ENCODE results near the gene LNX1. TPM values are rescaled to one million over a fixed set of nuclear protein-coding genes. Genes with fewer than 3 reads are reported as not detected.

The LNX1 gene
- total and polyA plus RNA-seq, 2 donors (not counting 1 experiment from before 2014, with no cell fraction given), result 0.48 to 1.3 TPM

GRCh38 chr4:53552711-53553110, 38.6 kb downstream of the LNX1 start:
- Histone ChIP-seq H3K27me3 (ENCODE audit: control insufficient read depth, insufficient read depth, low read length) (no peaks in the 10 kb centered on the region), H3K4me2 (ENCODE audit: extremely low read depth, insufficient read depth, low read length) (no peak overlapping the region), H3K4me1 (ENCODE audit: control insufficient read depth, extremely low read depth, insufficient read depth, low read length) (no peaks in the 10 kb centered on the region), H3K27ac (ENCODE audit: insufficient read depth, low read length) (no peak overlapping the region), H3K4me3 (replicated peaks in 1 of 4; ENCODE audit: control extremely low read depth in 1 of 4, insufficient read depth in 1 of 4, low read depth in 3 of 4, low read length in 4 of 4) (no peak overlapping the region), H2AFZ (ENCODE audit: low read length) (no peak overlapping the region), H3K36me3 (ENCODE audit: control insufficient read depth, insufficient read depth, low read length) (no peaks in the 10 kb centered on the region), H3K79me2 (ENCODE audit: control insufficient read depth, insufficient read depth, low read length) (no peaks in the 10 kb centered on the region), H3K9ac (ENCODE audit: insufficient read depth, low read length) (no peak overlapping the region), H4K20me1 (ENCODE audit: control insufficient read depth, extremely low read depth, insufficient read depth, low read length) (no peaks in the 10 kb centered on the region), H3K9me3 (ENCODE audit: control insufficient read depth, insufficient read depth, low read depth, low read length) (no peaks in the 10 kb centered on the region)
- TF ChIP-seq CTCF (conservative IDR thresholded peaks at IDR 0.05 in 1 of 2, IDR thresholded peaks at IDR 0.05 in 1 of 2; ENCODE audit: low read depth in 1 of 2, low read length in 2 of 2), result no peak
- no peak for DNase-seq (ENCODE audit: low read depth in 2 of 2)

GRCh38 chr4:53551958-53552357, 39.3 kb downstream of the LNX1 start:
- peak in 1 of 2 donors; percentile 12 for DNase-seq (ENCODE audit: low read depth in 2 of 2)
- Histone ChIP-seq H3K27ac (ENCODE audit: insufficient read depth, low read length) (no peak overlapping the region), H3K27me3 (ENCODE audit: control insufficient read depth, insufficient read depth, low read length) (no peaks in the 10 kb centered on the region), H3K79me2 (ENCODE audit: control insufficient read depth, insufficient read depth, low read length) (no peaks in the 10 kb centered on the region), H3K4me3 (replicated peaks in 1 of 4; ENCODE audit: control extremely low read depth in 1 of 4, insufficient read depth in 1 of 4, low read depth in 3 of 4, low read length in 4 of 4) (no peak overlapping the region), H2AFZ (ENCODE audit: low read length) (no peak overlapping the region), H4K20me1 (ENCODE audit: control insufficient read depth, extremely low read depth, insufficient read depth, low read length) (no peaks in the 10 kb centered on the region), H3K4me2 (ENCODE audit: extremely low read depth, insufficient read depth, low read length) (no peak overlapping the region), H3K4me1 (ENCODE audit: control insufficient read depth, extremely low read depth, insufficient read depth, low read length) (no peaks in the 10 kb centered on the region), H3K9ac (ENCODE audit: insufficient read depth, low read length) (no peak overlapping the region), H3K9me3 (ENCODE audit: control insufficient read depth, insufficient read depth, low read depth, low read length) (no peaks in the 10 kb centered on the region), H3K36me3 (ENCODE audit: control insufficient read depth, insufficient read depth, low read length) (no peaks in the 10 kb centered on the region)
- TF ChIP-seq CTCF (conservative IDR thresholded peaks at IDR 0.05 in 1 of 2, IDR thresholded peaks at IDR 0.05 in 1 of 2; ENCODE audit: low read depth in 1 of 2, low read length in 2 of 2) (no peak), EZH2 (IDR thresholded peaks at IDR 0.05; ENCODE audit: low read length, missing control alignments) (no peak)

GRCh38 chr4:53551281-53551864, 39.9 kb downstream of the LNX1 start:
- DNase-seq (ENCODE audit: low read depth in 2 of 2), result no peak
- Histone ChIP-seq H3K36me3 (ENCODE audit: control insufficient read depth, insufficient read depth, low read length) (no peaks in the 10 kb centered on the region), H3K9ac (ENCODE audit: insufficient read depth, low read length) (no peak overlapping the region), H3K27me3 (ENCODE audit: control insufficient read depth, insufficient read depth, low read length) (no peaks in the 10 kb centered on the region), H3K4me1 (ENCODE audit: control insufficient read depth, extremely low read depth, insufficient read depth, low read length) (no peaks in the 10 kb centered on the region), H3K4me2 (ENCODE audit: extremely low read depth, insufficient read depth, low read length) (no peak overlapping the region), H3K27ac (ENCODE audit: insufficient read depth, low read length) (no peak overlapping the region), H3K9me3 (ENCODE audit: control insufficient read depth, insufficient read depth, low read depth, low read length) (no peaks in the 10 kb centered on the region), H2AFZ (ENCODE audit: low read length) (no peak overlapping the region), H4K20me1 (ENCODE audit: control insufficient read depth, extremely low read depth, insufficient read depth, low read length) (no peaks in the 10 kb centered on the region), H3K79me2 (ENCODE audit: control insufficient read depth, insufficient read depth, low read length) (no peaks in the 10 kb centered on the region), H3K4me3 (replicated peaks in 1 of 4; ENCODE audit: control extremely low read depth in 1 of 4, insufficient read depth in 1 of 4, low read depth in 3 of 4, low read length in 4 of 4) (no peak overlapping the region)
- no peak for TF ChIP-seq EZH2 (IDR thresholded peaks at IDR 0.05; ENCODE audit: low read length, missing control alignments)
- no peak for TF ChIP-seq CTCF (conservative IDR thresholded peaks at IDR 0.05 in 1 of 2, IDR thresholded peaks at IDR 0.05 in 1 of 2; ENCODE audit: low read depth in 1 of 2, low read length in 2 of 2)

Measured in fibroblast of lung (primary cell).